SU-DHL-6 (cell line): ENCODE measurements around the gene TMEM38B.
"Not testable (repeated sequence)": the region's sequence is repeated elsewhere in the genome, so short reads cannot be mapped to it uniquely, and the experiment has no call there.

Source experiments
- H2AFZ ChIP-seq: fragments of 200-600 bp; sonication (generic); 2 replicates; pipeline ENCODE4 v1.6.1; 2014; ENCODE audit warnings: low read depth, mild to moderate bottlenecking, moderate library complexity, mixed read lengths, antibody characterized with exemption, low read length; ENCODE audit not compliant: severe bottlenecking
- H3F3A ChIP-seq: fragments of 200-600 bp; shearing (Covaris generic); 2 replicates; pipeline ENCODE4 v1.6.0; 2016; ENCODE audit warnings: antibody characterized with exemption, mild to moderate bottlenecking; ENCODE audit not compliant: insufficient read depth
- H3K27ac ChIP-seq: fragments of 200-600 bp; sonication (generic); 2 replicates; pipeline ENCODE4 v1.5.1; 2016; ENCODE audit warnings: low read depth, mild to moderate bottlenecking, low read length, moderate library complexity, mixed read lengths
- H3K27me3 ChIP-seq: fragments of 200-600 bp; sonication (generic), shearing (Covaris generic); 2 replicates; pipeline ENCODE4 v1.6.0; 2014; ENCODE audit warnings: mild to moderate bottlenecking, low read length
- H3K36me3 ChIP-seq: fragments of 200-600 bp; sonication (generic); 2 replicates; pipeline ENCODE4 v1.6.1; 2014; ENCODE audit warnings: mild to moderate bottlenecking, low read length, mixed read lengths
- H3K4me2 ChIP-seq: fragments of 300-600, 200-600 bp; shearing (Covaris generic), sonication (generic); 2 replicates; pipeline ENCODE4 v1.6.0; 2014; ENCODE audit warnings: low read length, low read depth, mild to moderate bottlenecking; ENCODE audit not compliant: poor library complexity, severe bottlenecking
- H3K4me3 ChIP-seq: fragments of 200-600 bp; sonication (generic); 2 replicates; pipeline ENCODE4 v1.5.1; 2014; ENCODE audit warnings: antibody characterized with exemption, low read length, mild to moderate bottlenecking, mixed read lengths; ENCODE audit not compliant: insufficient read depth, poor library complexity, severe bottlenecking
- H3K79me2 ChIP-seq: fragments of 200-600 bp; sonication (generic); 2 replicates; pipeline ENCODE4 v1.6.1; 2014; ENCODE audit warnings: mild to moderate bottlenecking, low read length, moderate library complexity; ENCODE audit not compliant: insufficient read depth
- H3K9ac ChIP-seq: fragments of 200-600 bp; sonication (generic); 2 replicates; pipeline ENCODE4 v1.7.0; 2014; ENCODE audit warnings: mild to moderate bottlenecking, low read length
- H3K9me2 ChIP-seq: fragments of 200-600 bp; sonication (generic); replicated peaks from 2 replicates; pipeline ENCODE4 v1.6.1; 2014; ENCODE audit warnings: low read length; ENCODE audit not compliant: insufficient read depth
- H3K9me3 ChIP-seq: fragments of 200-600 bp; sonication (generic); 2 replicates; pipeline ENCODE4 v1.6.1; 2014; ENCODE audit warnings: low read length, mixed read lengths; ENCODE audit not compliant: insufficient read depth
- H4K20me1 ChIP-seq: fragments of 200-600 bp; sonication (generic); 2 replicates; pipeline ENCODE4 v1.6.1; 2014; ENCODE audit warnings: low read depth, mild to moderate bottlenecking, antibody characterized with exemption, low read length, moderate library complexity, mixed read lengths
- EZH2phosphoT487 ChIP-seq: fragments of 200-600 bp; sonication (generic), shearing (Covaris generic); conservative IDR thresholded peaks from 2 replicates; pipeline ENCODE4 v1.6.1; 2018; ENCODE audit warnings: mild to moderate bottlenecking, antibody characterized with exemption, low read length, moderate library complexity, mixed read lengths
- TF ChIP-seq, protein P1 (sequence below): fragments of 200-600 bp; sonication (generic); IDR thresholded peaks from one replicate; pipeline ENCODE4 v1.5.1; 2017; ENCODE audit warnings: antibody characterized with exemption, mild to moderate bottlenecking, low read length, moderate library complexity; ENCODE audit not compliant: insufficient read depth, poor library complexity, severe bottlenecking

TMEM38B gene

DNA sequence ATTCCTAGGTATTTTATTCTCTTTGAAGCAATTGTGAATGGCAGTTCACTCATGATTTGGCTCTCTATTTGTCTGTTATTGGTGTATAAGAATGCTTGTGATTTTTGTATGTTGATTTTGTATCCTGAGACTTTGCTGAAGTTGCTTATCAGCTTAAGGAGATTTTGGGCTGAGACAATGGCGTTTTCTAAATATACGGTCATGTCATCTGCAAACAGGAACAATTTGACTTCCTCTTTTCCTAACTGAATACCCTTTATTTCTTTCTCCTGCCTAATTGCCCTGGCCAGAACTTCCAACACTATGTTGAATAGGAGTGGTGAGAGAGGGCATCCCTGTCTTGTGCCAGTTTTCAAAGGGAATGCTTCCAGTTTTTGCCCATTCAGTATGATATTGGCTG, 92.5 kb downstream of the TMEM38B start:
- H2AFZ ChIP-seq, H3K9me2 ChIP-seq, H3K9ac ChIP-seq, H3K79me2 ChIP-seq, H3F3A ChIP-seq, H4K20me1 ChIP-seq, H3K4me2 ChIP-seq, H3K27me3 ChIP-seq, H3K4me3 ChIP-seq, H3K36me3 ChIP-seq, H3K27ac ChIP-seq, H3K9me3 ChIP-seq: not testable (repeated sequence)

DNA sequence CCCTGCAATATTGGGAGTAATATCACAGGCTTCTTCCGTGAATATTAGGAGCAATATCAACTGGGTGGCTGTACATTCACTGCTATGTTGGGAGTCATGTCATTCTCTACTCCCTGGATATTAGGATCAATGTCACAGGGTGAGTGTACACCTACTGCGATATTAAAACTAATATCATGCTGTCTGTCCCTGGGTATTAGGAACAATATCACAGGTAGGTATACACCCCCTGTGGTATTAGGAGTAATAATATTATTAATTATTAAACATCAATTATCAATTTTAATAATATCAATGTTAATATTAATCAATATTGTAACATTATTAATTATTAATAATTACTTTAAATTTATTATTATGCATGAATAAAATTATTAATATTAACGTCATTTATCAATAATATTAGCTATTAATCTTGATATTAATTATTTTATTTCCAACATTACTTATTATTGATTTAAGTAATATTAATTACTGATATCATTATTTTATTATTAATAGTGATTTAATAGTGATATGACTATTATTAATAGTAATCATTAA, 121.9 kb downstream of the TMEM38B start:
- no peaks in the 10 kb centered on the region for H3K9me2 ChIP-seq
- no peak overlapping the region for H3K27ac ChIP-seq
- H3K4me3 ChIP-seq, result no peak overlapping the region
- no peaks in the 10 kb centered on the region for H3K27me3 ChIP-seq
- H3F3A ChIP-seq, result no peaks in the 10 kb centered on the region
- H3K4me2 ChIP-seq, result no peak overlapping the region
- H3K9me3 ChIP-seq, result no peaks in the 10 kb centered on the region
- no peak for TF ChIP-seq EZH2phosphoT487
- TF ChIP-seq, protein P1, sequence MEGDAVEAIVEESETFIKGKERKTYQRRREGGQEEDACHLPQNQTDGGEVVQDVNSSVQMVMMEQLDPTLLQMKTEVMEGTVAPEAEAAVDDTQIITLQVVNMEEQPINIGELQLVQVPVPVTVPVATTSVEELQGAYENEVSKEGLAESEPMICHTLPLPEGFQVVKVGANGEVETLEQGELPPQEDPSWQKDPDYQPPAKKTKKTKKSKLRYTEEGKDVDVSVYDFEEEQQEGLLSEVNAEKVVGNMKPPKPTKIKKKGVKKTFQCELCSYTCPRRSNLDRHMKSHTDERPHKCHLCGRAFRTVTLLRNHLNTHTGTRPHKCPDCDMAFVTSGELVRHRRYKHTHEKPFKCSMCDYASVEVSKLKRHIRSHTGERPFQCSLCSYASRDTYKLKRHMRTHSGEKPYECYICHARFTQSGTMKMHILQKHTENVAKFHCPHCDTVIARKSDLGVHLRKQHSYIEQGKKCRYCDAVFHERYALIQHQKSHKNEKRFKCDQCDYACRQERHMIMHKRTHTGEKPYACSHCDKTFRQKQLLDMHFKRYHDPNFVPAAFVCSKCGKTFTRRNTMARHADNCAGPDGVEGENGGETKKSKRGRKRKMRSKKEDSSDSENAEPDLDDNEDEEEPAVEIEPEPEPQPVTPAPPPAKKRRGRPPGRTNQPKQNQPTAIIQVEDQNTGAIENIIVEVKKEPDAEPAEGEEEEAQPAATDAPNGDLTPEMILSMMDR, result no peak
- no peaks in the 10 kb centered on the region for H3K36me3 ChIP-seq
- H2AFZ ChIP-seq, result no peak overlapping the region
- H4K20me1 ChIP-seq, result no peaks in the 10 kb centered on the region
- H3K9ac ChIP-seq, result no peak overlapping the region
- H3K79me2 ChIP-seq, result no peaks in the 10 kb centered on the region

DNA sequence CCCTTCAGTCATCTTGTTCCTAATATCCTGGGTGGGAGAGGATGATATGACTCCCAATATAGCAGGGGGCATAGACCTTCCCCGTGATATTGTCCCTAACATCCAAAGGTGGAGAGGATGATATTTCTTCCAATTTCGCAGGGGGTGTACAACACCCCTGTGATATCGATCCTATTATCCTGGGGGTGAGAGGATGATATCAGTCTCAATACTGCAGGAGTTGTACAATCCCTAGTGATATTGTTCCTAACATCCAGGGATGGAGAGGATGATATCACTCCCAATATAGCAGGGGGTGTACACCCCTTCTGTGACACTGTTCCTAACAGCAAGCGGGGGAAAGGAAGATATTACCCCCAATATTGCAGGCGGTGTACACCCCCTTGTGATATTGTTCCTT, 122.6 kb downstream of the TMEM38B start:
- H3K4me3 ChIP-seq, result no peak overlapping the region
- no peak overlapping the region for H2AFZ ChIP-seq
- H3K36me3 ChIP-seq, result no peaks in the 10 kb centered on the region
- H4K20me1 ChIP-seq, result no peaks in the 10 kb centered on the region
- H3F3A ChIP-seq, result no peaks in the 10 kb centered on the region
- H3K79me2 ChIP-seq, result no peaks in the 10 kb centered on the region
- no peaks in the 10 kb centered on the region for H3K27me3 ChIP-seq
- H3K9ac ChIP-seq, result no peak overlapping the region
- TF ChIP-seq, protein P1, result no peak
- TF ChIP-seq EZH2phosphoT487, result no peak
- H3K9me2 ChIP-seq, result no peaks in the 10 kb centered on the region
- H3K4me2 ChIP-seq, result no peak overlapping the region
- no peak overlapping the region for H3K27ac ChIP-seq
- no peaks in the 10 kb centered on the region for H3K9me3 ChIP-seq

DNA sequence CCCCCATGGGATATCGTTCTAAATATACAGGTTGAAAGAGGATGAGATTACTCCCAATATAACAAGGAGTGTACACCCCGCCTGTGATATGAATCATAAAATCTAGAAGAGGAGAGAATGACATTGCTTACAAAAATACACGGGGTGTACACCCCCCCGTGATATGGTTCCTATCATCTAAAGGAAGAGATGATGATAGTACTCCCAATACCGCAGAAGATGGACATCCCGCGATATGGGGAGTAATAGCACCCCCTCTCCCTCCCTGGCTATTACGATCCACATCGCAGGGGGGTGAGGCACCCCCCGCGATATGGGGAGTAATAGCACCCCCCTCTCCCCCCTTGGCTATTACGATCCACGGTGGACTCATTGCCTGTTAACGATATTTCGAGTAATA, 124.6 kb downstream of the TMEM38B start:
- Histone ChIP-seq H3K9me2 (no peaks in the 10 kb centered on the region), H3F3A (no peaks in the 10 kb centered on the region), H2AFZ (no peak overlapping the region), H3K9ac (no peak overlapping the region), H3K4me3 (no peak overlapping the region), H3K79me2 (no peaks in the 10 kb centered on the region), H3K27me3 (no peaks in the 10 kb centered on the region), H4K20me1 (no peaks in the 10 kb centered on the region), H3K27ac (no peak overlapping the region), H3K9me3 (no peaks in the 10 kb centered on the region), H3K36me3 (no peaks in the 10 kb centered on the region), H3K4me2 (no peak overlapping the region)
- no peak for TF ChIP-seq EZH2phosphoT487
- TF ChIP-seq, protein P1, result no peak
